Urinary bladder (tissue), 4 donors: ENCODE data around the gene TTC7B. TPM values are rescaled to one million over a fixed set of nuclear protein-coding genes. Genes with fewer than 3 reads are reported as not detected.
"Not testable (repeated sequence)": the region's sequence is repeated elsewhere in the genome, so short reads cannot be mapped to it uniquely, and the experiment has no call there.

Experiments
- DNase-seq: peaks from one replicate; pipeline ENCODE4 v3.0.0-alpha.2; 2015; ENCODE audit errors: extremely low spot score
- H3K27ac ChIP-seq: one replicate; pipeline ENCODE4 v1.5.1; 2013; ENCODE audit warnings: low read depth, mild to moderate bottlenecking, moderate library complexity
- H3K36me3 ChIP-seq: one replicate; pipeline ENCODE4 v1.6.1; 2013; ENCODE audit warnings: mild to moderate bottlenecking, moderate library complexity; ENCODE audit not compliant: insufficient read depth
- H3K4me1 ChIP-seq: one replicate; pipeline ENCODE4 v1.6.1; 2013; ENCODE audit warnings: mild to moderate bottlenecking, moderate library complexity; ENCODE audit not compliant: insufficient read depth
- H3K4me3 ChIP-seq: one replicate; pipeline ENCODE4 v1.5.1; 2013; ENCODE audit warnings: low read depth, low read length
- WGBS: extraction: QIAGEN DNeasy Blood & Tissue Kit; methylation state at CpG from one replicate; pipeline ENCODE4 v1.1.7; 2013; 5-methylcytosine and 5-hydroxymethylcytosine counted together
- polyA plus RNA-seq: library from polyadenylated mRNA; stranded (reverse); fragments of 200-250 nt; gene quantifications from one replicate; pipeline ENCODE4 v1.2.3, GENCODE V29; 2013
- total RNA-seq: library from RNA; depleted of rRNA; stranded (reverse); fragments of >200 nt; gene quantifications from one replicate; pipeline ENCODE4 v1.2.3, GENCODE V29; 2014
- donor health status: healthy with polysubstance abuse.
- donor health status: healthy.

Gene TTC7B
- total and polyA plus RNA-seq, 2 donors: 20.0 to 48.9 TPM

DNA sequence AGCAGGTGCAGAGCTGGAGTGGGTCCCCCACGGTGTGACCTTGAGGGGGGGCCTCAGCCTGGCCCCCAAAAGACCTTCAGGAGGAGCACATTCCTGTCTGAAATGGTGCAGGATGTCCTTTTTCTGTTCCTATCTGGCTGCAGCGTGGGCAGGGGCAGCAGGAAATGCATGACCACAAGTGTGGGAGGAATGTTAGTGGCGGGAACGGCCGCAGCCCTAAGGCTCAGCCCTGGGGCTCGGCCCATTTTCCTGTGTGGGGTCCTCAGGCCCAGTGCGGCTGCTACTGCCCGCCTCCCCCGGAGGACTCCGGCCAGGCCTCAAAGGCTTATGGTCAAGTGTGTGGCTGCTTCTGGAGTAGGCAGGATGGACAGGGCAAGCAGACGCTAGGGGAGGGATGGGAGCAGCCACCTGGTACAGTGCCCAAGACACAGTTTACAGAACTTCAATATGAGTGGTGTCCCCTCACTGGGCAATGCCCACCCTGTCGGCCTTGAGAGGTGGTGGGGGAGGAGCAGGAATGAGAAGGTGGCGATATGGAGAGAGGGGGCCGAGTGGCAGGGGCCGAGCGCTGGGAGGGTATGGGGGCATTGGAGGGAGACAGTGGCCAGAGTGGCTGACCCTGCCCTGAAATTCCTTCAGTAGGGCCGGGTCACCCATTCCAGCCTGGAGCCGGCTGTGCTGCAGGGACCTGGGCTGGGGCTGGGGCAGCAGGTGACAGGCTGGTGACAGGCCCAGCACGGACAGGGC is 282.0 kb downstream of the TTC7B start:
- WGBS: 69% methylated on average over 19 of the region's 19 CpGs
- Histone ChIP-seq H3K36me3 (no peaks in the 10 kb centered on the region), H3K27ac (no peak overlapping the region), H3K4me3 (no peak overlapping the region), H3K4me1 (no peaks in the 10 kb centered on the region)
- no peak for DNase-seq

DNA sequence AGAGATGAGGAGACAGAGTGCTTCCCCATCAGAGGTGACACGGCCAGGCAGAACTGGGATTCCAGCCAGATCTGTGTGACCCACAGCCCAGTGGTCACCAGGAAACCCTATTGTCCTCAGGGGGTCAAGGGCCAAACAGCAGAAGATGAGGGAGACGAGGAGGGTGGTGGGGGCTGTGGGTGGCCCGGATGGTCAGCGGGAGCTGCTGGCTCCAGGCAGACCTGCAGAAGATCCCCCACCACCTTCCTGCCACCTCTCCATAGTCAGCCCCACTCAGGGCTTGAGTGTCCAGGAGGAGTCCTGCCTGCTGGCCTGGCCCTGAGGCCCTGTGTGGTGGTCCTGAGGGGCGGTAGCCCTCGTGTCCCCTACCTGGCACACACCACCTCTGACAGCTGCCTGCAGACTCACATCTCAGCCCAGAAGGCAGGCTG is 282.6 kb downstream of the TTC7B start:
- 76% methylated on average over 6 of the region's 6 CpGs for WGBS

DNA sequence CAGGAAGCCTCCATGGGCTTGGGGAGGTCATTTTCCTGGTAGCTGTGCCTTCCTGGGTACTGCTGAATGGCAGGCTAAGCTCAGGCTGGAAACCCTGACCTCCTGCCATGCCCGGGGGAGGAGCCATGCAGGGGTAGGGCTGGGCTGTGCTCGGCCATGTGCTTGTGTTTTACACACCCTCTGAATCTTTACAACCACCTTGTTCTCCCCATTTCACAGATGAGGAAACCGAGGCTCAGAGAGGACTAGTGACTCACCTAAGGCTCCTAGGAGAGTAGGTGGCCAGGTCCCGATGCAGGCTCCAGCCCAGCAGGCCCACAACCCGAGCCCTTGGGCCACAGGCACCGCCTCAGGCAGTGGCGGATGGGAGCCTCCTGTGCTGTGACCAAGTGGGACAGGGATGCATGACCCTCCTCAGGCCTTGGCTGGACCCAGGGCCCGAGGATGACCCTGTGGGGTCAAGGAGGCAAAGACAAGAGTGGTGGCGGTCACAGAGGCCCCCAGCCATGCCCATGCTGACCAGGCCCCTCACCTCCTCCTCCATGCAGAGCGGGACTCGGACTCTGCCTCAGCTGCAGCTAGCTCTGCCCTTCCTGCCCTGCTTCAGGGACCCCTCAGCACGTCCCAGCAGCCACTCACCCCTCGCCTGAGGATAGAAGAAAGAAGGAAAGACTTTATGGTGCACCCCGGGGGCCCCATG is 283.3 kb downstream of the TTC7B start:
- no peaks in the 10 kb centered on the region for H3K4me1 ChIP-seq
- DNase-seq: no peak
- WGBS: 89% methylated on average over 14 of the region's 14 CpGs
- H3K27ac ChIP-seq: no peak overlapping the region
- H3K36me3 ChIP-seq: no peaks in the 10 kb centered on the region
- H3K4me3 ChIP-seq: no peak overlapping the region

More for the DNA sequence above, 282.6 kb downstream of the TTC7B start:
- H3K36me3 ChIP-seq: no peaks in the 10 kb centered on the region
- no peak overlapping the region for H3K27ac ChIP-seq
- no peaks in the 10 kb centered on the region for H3K4me1 ChIP-seq
- H3K4me3 ChIP-seq: no peak overlapping the region
- DNase-seq: no peak

DNA sequence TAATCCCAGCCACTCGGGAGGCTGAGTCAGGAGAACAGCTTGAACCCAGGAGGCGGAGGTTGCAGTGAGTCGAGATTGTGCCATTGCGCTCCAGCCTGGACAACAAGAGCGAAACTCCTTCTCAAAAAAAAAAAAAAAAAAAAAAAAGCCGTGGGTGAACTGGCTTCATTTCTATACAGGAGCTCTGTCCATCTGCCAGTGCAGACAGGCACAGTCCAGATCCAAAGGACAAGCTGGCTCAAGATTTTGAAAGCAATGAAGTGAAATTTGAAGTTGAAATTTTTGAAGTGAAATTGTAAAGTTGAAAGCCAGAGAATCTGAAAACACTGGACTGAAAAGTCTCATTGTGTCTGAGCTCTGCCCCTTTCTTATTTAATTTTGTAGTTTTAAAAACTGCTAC is 284.7 kb downstream of the TTC7B start:
- Histone ChIP-seq H3K36me3 (no peaks in the 10 kb centered on the region), H3K27ac (no peak overlapping the region), H3K4me3 (no peak overlapping the region), H3K4me1 (no peaks in the 10 kb centered on the region)
- DNase-seq: no peak
- 93% methylated on average over 6 of the region's 6 CpGs for WGBS

DNA sequence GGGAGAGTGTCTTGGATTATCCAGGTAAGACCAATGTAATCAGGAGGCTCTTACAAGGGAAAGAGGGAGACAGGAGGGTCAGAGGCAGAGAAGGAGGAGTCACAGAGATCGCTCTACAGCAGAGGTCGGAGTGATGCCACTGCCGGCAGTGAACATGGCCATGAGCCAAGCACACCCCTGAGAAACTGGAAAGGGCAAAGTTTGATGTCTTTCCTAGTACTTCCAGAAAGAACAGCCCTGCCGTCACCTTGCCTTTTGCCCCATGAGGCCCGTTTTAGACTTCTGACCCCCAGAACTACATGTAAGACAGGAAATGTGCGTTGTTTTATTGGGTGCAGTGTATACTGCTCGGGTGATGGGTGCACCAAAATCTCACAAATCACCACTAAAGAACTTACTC is 285.7 kb downstream of the TTC7B start:
- 68% methylated on average over 7 of the region's 7 CpGs for WGBS
- no peak overlapping the region for H3K4me3 ChIP-seq
- DNase-seq: no peak

DNA sequence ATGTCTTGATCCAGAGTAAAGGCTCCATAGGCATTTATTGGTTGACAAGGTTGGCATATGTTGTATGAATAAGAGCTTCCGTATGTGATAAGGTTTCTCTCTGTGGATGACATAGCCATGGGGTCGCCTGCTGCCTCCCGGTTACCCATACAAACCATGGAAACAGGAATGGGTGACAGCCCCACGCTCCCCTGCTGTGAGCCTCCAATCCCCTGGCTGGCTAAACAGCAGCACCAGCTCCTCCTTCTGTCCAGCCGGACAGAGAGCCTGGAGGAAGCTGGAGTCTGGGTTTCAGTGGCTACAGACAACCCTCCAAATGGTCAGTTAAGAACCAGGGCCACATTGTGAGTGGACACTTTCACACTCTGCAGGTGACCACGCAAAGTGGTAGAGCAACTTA is 288.3 kb downstream of the TTC7B start:
- Histone ChIP-seq H3K4me3 (no peak overlapping the region), H3K27ac (no peak overlapping the region), H3K4me1 (no peaks in the 10 kb centered on the region), H3K36me3 (no peaks in the 10 kb centered on the region)
- DNase-seq: no peak
- 91% methylated on average over 6 of the region's 6 CpGs for WGBS

More for the DNA sequence above, 285.7 kb downstream of the TTC7B start:
- no peak overlapping the region for H3K27ac ChIP-seq
- no peaks in the 10 kb centered on the region for H3K4me1 ChIP-seq
- H3K36me3 ChIP-seq: no peaks in the 10 kb centered on the region

DNA sequence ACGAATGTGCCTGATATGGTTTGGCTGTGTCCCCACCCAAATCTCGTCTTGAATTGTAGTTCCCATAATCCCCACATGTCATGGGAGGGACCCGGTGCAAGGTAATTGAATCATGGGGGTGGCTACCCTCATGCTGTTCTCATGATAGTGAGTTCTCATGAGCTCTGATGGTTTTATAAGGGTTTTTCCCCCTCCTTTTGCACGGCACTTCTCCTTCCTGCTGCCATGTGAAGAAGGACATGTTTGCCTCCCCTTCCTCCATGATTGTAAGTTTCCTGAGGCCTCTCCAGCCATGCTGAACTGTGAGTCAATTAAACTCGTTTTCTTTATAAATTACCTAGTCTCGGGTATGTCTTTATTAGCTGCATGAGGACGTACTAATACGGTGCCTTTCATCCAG is 289.7 kb downstream of the TTC7B start:
- H3K36me3 ChIP-seq, DNase-seq, H3K4me1 ChIP-seq, H3K4me3 ChIP-seq, H3K27ac ChIP-seq: not testable (repeated sequence)
- WGBS: 94% methylated on average over 8 of the region's 8 CpGs

DNA sequence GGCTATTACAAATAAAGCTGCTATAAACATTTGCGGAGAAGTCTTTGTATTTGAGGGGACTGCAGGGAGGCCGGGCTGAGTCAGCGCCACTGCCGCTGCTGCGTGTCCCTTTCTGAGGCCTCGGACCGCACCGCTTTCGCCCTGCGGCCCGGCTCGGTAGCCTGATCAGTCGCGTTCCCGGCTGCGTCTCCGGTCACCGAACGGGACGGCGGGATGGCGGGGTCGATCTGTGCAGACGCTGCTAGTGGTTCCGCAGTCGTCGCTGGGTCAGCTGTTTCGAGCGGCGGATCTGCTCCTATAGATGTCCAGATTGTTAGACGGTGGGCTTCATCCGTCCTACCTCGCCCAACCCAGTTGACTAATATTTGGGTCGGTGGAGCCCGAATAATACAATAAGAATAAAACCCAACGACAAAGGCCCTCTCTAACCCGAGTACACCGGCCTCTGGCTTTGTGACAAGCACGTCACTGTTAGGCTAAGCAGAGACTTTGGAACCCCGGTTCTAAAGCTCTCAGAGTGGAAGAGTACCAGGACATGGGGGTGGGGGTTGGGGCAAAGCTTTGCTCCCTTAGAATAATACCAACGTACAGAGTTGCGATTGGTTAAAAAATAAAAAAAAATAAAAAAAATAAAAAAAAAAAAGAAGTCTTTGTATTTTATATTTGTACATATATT is 290.7 kb downstream of the TTC7B start:
- not testable (repeated sequence) for H3K36me3 ChIP-seq, H3K4me1 ChIP-seq, DNase-seq, H3K27ac ChIP-seq, H3K4me3 ChIP-seq
- WGBS: 72% methylated on average over 30 of the region's 42 CpGs

DNA sequence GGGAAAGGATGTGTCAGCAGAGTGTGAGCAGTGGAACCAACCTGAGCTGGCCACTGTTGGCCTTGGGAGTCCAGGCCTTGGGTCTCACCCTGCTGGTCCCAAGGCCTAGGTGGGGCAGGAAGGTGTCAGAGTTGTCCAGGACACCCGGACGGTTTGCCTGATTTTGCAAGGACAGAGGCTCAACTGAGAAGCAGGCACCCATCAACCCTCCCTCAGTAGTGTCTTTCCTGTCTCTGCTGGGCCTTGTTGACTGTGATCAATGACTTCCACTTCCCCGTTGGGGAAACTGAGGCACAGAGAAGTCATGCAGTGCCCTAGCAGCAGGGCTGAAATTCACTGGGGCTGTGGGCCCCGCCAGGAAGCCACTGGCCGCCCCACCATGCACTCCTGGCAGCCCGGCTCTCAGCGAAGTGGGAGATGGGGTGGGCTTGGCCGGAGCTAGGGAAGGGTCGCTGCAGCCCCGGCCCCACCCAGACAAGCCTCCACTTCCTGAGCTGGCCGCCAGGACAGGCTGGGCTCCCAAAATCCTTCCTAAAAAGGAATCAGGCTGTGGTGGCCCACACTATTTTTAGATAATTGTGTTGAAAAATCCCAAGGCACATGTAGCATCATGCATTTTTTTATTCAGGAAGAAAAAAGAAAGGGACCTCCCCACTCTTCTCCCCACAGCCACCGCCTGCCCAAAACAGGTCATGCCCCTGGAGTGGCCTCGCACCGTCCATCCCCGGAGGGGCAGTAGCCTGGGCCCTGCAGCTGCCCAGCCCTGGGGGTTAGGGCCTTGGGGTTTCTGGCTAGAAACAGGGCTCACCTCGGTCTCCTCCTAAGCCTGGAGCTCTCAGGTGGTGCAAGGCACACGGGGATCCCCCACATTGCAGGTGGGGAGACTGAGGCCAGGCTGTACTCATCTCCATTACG is 292.0 kb downstream of the TTC7B start:
- WGBS: 71% methylated on average over 18 of the region's 18 CpGs
- no peak for DNase-seq
- no peak overlapping the region for H3K27ac ChIP-seq
- H3K4me3 ChIP-seq: no peak overlapping the region
- no peaks in the 10 kb centered on the region for H3K4me1 ChIP-seq
- no peaks in the 10 kb centered on the region for H3K36me3 ChIP-seq

DNA sequence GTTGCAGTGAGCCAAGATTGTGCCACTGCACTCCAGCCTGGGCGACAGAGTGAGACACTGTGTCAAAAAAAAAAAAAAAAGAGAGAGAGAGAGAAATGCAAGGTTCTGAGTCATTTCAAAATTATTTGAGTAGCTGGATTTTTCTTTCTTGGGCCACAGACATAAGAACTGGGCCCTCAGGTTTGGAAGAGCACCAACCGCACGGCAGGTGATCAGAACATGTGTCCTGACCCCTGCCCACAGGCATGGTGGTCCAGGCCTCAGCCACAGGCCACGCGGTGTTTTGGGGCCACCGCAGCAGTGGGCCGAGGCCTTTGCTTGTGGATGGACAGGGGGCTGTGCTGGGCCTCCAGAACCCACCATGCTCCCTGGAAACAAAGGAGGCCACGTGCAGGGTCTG is 292.7 kb downstream of the TTC7B start:
- H3K4me3 ChIP-seq: no peak overlapping the region
- WGBS: 71% methylated on average over 8 of the region's 8 CpGs
- DNase-seq: no peak
- H3K27ac ChIP-seq: no peak overlapping the region
- H3K4me1 ChIP-seq: no peaks in the 10 kb centered on the region
- H3K36me3 ChIP-seq: no peaks in the 10 kb centered on the region

DNA sequence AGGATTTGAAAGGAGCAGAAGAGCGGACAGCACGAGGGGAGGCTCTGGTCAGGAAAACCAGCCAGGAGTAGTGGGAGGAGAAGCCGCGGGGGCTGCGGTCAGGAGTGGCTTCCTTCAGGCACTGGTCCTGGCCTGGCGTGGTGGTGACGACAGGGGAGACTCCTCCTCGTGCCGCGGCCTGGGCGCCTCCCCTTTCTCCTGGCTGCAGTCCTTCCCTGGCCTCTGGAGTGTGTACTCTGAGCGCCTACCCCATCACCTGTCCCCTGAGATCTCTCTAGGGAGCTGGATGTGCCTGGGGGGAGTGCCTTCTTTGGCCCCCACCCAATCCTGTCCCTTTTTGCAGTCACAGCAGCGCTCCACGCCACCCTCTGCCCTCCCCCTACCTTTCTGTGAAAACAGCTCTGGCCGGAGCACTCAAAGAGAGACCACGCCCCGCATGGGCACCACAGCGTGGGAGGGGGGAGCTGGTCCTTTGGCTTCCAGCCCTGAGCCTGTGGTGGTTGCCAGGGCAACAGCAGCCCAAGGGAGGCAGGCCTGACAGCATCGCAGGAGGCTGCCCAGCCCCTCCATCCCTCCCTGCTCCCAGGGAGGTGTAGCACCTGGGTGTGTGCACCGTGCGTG is 293.5 kb downstream of the TTC7B start:
- Histone ChIP-seq H3K27ac (no peak overlapping the region), H3K4me1 (no peaks in the 10 kb centered on the region), H3K4me3 (no peak overlapping the region), H3K36me3 (no peaks in the 10 kb centered on the region)
- WGBS: 45% methylated on average over 21 of the region's 21 CpGs
- DNase-seq: no peak

DNA sequence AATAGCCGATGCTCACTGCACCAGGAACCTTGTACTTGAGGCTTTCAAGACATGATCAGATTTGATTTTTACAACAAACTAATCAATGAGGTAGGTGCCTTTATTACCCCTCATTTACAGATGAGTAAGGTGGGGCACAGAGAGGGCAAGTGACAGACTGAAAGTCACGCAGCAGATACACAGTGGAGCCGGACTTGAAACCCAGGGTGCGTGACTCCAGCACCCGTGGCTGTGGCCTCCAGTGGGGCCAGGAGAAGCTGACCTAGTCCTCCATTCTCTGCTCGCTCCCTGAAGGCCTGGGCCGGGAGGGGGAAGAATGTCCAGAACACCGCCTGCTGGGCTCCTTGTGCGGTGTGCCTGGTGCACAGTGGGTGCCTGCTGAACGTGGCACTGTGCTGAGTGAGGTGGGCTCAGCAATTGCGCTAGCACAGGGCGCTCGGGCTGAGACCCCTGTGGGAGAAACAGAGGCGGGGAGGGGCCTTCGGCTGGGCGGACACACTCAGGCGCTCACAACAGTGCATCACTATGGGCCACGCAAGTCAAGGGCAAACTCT is 294.2 kb downstream of the TTC7B start:
- Histone ChIP-seq H3K27ac (no peak overlapping the region), H3K36me3 (no peaks in the 10 kb centered on the region), H3K4me1 (no peaks in the 10 kb centered on the region), H3K4me3 (no peak overlapping the region)
- 92% methylated on average over 18 of the region's 18 CpGs for WGBS
- no peak for DNase-seq
